OCI-LY7 (cell line): ENCODE data around the gene CUL2.

Source experiments
- CTCF ChIP-seq: fragments of 200-600 bp; sonication (generic); conservative IDR thresholded peaks from 2 replicates; pipeline ENCODE4 v1.5.1; 2014; ENCODE audit warnings: mild to moderate bottlenecking, antibody characterized with exemption, low read length, moderate library complexity, mixed read lengths
- EZH2phosphoT487 ChIP-seq: fragments of 200-600 bp; sonication (generic); IDR thresholded peaks from 2 replicates; pipeline ENCODE4 v1.6.1; 2018; ENCODE audit warnings: low read depth, borderline replicate concordance, mild to moderate bottlenecking, mixed run types, antibody characterized with exemption, low read length, moderate library complexity, mixed read lengths

DNA sequence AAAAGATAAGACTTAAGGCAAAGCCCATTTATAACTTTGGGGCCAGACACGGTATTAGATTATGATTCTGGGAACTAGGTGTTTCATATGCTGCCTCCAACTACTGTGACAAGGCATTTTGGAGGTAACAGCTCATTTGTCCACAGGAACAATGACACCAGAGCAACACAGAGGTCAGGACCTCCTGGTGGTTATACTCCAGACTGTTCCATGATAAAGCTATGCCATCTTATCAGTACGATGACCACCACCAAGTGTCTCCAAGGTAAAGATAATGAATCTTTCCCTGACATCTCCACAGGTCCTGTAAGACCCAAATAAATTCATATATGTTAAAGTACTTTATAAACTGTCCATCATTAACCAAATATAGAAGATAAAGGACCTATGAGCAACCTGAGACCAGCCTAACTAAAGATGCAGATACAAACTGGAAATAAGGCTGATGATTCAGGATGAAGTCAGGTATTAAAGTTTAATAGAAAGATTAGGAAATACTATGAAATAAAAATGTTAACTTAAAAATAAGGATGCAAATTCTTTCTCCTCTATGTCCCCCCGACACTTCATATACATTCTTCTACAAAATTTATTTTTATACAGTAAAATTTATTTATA lies 26.2 kb downstream of the CUL2 start:
- TF ChIP-seq CTCF, result no peak
- TF ChIP-seq EZH2phosphoT487, result no peak
